CD4-positive, alpha-beta T cell treated with Interferon gamma for 1 hour (primary cell): ENCODE results near the gene PGS1.
"Not testable (repeated sequence)": the region's sequence is repeated elsewhere in the genome, so short reads cannot be mapped to it uniquely, and the experiment has no call there.

Experiments used
- DNase-seq: peaks from one replicate; pipeline ENCODE4 v3.0.0-alpha.2; 2020

Gene PGS1, protein sequence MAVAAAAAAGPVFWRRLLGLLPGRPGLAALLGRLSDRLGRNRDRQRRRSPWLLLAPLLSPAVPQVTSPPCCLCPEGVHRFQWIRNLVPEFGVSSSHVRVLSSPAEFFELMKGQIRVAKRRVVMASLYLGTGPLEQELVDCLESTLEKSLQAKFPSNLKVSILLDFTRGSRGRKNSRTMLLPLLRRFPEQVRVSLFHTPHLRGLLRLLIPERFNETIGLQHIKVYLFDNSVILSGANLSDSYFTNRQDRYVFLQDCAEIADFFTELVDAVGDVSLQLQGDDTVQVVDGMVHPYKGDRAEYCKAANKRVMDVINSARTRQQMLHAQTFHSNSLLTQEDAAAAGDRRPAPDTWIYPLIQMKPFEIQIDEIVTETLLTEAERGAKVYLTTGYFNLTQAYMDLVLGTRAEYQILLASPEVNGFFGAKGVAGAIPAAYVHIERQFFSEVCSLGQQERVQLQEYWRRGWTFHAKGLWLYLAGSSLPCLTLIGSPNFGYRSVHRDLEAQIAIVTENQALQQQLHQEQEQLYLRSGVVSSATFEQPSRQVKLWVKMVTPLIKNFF

DNA sequence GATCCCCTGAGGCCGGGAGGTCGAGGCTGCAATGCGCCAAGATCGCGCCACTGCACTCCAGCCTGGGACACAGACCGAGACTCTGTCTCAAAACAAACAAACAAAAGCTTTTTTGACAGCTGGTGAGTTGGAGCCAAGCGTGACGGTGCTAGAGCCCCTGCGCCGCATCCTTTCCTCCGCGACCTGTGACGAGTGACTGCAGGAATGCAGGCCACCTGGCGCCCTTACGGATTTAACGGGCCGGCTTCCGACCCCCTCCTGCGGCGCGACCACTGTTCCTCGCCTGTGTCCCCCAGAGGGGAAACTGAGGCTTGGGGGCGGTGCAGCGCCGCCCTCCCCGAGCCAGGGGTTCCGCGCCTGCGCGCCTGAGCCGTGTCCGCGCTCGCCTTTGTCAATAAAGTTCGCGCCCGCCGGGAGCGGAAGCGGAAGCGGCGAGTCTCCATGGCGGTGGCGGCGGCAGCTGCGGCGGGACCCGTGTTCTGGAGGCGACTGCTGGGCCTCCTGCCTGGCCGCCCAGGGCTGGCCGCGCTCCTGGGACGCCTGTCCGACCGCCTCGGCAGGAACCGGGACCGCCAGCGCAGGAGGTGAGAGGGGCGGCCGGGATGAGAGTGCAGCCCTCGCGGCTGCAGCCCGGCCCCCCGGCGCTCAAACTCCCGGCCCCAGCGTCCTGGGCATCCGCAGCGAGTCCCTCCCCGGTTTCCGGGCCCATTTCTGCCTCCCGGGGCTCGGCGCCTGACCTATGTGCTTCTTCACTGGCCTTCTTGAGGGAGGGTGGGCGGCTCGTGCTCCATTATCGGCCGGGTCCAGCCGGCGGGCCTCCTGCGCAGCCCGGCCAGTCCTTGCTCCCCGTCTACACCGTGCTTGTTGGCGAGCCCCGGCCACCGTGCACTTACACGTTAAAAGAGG is at the start of gene PGS1:
TSS of gene PGS1 (plus strand) at position 425 of the 906 bp plus-strand sequence. CDS start at position 442, 17 bp downstream.
- DNase-seq: peak; percentile 76

DNA sequence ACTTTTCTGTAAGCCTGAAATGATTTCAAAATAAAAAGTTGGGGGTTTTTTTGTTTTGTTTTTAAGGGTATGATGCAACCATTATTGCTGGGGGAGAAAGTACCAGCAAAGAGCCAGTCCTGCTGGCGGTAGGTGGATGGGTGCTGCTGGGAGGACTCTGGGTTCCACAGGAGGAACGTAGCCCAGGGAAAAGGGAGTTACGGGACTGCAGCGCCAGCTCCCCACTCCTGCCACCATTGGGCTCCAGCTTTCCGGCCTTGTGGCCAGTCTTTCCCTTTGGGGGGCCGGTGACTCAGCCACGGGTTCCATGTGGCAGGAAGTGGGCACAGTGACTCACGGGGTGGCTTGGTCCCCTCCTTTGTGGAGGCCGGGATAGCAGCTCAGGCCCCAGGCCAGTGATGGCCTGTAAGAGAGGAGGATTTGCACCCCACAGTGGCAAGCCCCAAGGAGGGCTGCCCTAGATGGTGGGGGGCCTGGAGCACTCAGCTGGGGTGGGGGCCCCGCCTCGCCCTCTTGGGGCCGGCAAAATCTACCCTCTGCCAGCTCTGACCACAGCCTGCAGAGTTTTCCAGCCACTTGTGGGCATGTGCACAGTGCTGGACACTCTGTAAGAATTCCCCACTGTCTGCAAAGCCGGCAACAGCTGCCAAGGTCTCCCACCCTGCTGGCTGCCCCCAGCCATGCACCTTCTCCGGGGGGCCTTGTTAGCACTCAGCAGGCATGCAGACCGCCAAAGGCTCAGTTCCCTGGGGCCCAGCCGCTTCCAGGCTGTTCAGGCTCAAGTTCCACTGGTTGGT is 49.0 kb upstream of the PGS1 start:
- peak; percentile 64 for DNase-seq

DNA sequence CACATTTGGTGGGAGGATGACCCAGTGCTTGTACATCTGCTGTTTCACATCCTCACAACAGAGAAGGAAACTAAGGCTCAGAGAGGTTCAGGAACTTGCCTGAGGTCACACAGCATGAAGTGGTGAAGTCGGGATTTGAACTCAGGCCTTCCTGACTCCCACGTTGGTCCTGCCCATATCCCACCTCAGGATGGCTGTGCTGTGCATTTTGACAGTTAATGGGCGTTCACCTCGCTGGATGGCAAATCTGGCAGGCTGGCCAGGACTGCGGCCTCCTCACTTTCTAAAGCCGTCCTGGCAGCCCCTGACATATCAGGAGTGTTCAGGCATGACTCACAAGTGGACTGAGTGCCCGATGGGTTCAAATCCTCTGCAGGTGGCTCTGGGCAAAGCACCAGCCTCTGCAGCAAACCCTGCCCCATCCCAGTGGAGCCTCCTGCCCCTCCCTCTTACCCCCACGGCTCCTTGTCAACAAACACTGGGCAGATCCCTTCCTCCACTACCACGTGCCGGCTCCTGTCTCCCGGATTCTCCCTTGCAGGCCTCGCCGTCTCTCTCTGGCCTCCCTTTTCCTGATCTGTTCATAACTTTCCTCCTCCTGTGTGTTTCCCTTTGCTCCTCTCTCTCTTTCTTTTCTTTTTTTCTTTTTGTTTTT is 47.8 kb upstream of the PGS1 start:
- DNase-seq: no peak

- DNase-seq: not testable (repeated sequence)
These were observed 47.1 kb upstream of the PGS1 start for GRCh38 chr17:78331355-78331754.

- DNase-seq: no peak
These were observed 45.5 kb upstream of the PGS1 start for GRCh38 chr17:78332991-78333390.

- no peak for DNase-seq
These were observed 43.2 kb upstream of the PGS1 start for GRCh38 chr17:78335209-78335608.

DNA sequence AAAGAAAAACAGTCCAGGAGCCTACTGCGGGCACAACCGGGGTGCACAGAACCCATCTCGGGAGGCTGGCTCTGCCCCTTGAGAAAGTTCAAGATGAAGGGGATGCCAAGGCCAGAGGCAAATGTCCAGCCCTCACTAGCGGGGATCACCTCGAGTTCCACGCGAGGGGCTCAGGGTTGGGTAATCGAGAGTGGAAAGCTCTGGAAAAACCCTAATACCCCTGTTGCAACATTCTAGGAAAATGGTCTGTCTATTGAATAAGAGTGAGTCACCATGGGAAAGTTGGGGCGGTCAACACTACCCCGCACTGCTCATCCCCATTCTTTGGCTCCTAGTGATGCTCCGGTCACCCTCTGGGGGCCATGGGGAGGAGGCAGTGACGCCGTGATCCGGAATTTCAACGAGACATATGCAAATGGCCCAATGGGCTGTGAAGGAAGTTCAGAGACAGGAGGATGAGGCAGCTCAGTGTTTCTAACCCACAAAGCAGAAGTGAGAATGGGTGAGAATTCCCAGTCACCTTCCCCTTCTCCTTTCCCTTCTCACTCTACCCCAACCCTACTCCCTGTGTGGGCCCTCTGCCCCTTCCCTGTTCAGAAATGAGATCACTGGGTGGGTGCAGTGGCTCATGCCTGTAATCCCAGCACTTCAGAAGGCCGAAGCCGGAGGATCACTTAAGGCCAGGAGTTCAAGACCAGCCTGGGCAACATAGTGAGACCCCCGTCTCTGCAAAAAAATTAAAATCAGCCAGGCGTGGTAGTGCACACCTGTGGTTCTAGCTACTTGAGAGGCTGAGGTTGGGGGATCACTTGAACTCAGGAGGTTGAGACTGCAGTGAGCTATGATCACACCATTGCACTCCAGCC is 41.0 kb upstream of the PGS1 start:
- peak; percentile 83 for DNase-seq

DNA sequence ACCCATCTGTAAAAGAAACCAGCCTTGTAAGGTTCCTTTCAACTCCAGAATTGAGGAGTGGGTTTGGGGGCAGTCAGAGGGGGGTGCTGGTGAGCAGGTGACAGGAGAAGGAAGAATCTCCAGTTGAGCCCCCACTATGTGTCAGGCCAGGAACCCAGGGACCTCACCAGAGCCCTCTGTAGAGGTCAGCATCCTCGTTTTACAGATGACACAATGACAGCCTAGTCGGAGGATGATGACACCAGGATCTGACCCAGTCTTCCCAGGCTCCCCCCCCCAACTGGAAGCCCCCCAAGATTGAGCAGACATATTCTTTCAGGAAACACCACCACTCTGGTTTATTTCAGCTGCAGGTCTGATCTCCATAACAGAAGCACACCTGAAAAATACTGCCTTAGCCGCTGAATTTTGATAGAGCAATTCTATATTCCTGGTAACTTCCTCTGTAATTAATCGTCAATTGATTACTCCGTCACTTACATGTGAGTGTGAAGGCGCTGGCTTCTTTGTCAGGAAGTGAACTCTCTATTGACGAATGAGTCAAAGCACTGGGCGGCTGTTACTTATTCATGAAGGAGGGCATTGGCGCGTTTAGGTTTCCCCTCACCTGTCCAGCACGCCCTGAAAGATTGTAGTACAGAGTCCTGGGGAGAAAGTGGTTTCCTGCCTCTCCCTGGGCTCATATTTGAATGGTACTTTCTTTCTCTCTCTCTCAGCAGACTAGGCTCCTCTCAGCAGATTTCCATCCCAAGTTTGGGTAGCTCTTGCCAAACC is 39.8 kb upstream of the PGS1 start:
- DNase-seq: peak; percentile 44

DNA sequence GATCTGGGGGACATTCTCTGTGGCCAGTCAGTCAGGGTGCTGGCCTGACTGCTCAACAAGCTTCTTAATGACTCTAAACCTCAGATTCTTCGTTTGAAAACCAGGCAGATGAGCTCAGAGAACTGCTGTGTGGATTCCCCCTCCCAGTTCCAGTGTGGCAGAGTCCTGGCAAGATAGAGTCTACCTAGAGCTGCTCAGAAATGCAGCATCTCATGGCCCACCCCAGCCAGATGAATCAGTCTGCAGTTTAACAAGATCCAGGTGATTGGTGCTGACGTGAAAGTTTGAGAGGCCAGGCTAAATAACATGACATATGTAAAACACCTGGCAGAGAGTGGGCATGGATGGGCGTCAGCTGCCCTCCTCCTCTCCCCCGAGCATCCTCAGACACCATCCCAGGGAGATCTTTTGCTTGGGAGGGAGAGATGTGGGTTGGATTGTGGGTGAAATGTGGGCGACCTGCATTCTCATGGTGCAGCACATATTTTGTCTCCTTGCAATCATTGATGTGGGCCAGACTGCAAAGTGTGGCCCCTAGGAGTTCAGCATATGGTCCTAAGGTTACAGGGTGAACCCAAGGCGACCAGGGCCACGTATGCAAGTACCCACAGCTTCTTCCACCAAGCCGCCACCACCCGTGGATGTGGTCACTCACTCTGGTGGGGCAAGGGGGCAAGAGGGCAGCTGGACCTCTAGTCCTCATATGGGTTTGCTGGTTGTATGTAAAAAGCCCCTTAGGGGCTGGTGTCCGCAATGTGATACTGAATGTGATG is 38.1 kb upstream of the PGS1 start:
- DNase-seq: no peak

GRCh38 chr17:78341559-78342448 is 36.6 kb upstream of the PGS1 start:
- peak; percentile 37 for DNase-seq

DNA sequence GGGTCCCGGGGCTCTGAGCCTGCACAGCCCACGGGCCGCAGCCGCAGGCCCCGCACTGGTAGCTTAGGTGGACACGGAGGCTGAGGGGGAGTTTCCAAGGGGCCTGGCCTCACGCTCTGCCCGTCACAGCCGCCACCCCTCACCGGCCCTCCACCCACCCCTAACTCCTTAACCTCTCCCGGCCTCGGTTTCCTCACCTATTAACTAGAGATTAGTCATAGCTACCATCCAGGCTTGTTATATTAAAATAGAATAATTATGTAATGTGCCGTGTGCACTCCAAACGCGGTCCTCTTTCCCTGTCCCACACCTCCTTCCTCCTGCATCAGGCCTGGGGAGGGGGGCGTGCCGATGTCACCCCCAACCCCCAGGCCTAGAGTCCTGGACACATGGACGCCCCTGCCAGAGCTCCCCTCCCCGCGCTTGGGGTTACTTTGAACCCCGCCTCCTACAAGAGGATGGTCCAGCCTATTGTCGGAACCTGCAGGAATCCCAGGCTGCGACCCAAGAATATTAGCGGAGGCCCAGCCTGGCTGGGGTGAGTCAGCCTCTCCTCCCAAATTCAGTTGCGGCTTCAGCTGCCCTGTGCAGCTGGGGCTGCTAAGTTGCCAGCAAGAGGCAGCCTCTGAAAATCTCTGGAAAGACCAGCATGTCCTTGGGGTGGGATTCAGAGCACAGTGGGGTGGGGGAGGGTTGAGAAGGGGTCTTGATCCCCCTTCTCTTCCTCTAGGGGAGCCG is 35.8 kb upstream of the PGS1 start:
- DNase-seq: no peak

DNA sequence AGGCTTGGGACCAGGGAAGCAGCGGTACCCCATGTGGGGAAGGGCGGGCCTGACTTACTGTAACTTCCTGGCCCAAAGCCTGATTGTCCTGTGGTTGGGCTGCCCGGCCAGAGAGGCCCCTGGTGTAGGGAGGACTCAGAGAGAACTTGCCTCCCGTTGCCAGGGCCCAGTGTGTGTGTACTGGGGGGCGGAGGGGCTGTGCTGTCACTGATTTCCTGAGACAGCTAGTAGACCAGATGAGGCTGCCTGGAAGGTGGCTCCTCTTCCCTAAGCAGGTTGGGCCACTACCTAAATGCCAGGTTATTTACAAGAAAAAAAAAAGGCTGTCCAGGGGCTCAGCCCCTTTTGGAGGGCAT is 35.3 kb upstream of the PGS1 start:
- peak; percentile 63 for DNase-seq

DNA sequence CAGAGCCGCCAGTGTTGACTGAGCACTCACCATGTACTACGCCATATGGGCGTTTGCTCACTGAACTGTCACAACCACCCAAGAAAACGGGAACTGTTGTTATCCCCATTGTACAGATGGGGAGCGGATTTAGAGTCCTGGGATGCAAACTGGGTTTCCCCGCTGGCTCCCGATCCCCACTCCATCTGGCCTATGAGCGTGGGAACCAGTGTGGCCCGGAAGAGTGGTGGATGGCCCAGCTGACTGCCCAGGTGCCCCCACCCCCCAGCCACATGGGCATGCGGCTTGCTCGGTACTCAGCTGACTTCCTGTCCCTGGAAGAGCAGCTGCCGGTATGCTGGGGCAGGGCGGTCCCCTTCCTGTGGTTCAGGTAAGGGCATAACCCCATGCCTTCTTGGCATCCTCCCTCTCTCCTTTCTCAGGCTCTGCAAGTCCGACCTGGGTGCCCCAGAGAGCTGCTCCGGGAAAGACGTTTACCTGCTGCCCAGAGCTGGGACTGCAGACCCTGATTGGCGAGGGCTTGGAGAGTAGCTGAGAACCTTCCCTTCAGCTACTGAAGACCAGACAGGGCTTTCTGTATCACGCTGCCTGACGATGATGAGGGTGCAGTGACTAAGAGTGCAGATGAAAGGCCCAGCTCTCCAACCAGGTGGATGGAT is 34.8 kb upstream of the PGS1 start:
- DNase-seq: peak; percentile 86

DNA sequence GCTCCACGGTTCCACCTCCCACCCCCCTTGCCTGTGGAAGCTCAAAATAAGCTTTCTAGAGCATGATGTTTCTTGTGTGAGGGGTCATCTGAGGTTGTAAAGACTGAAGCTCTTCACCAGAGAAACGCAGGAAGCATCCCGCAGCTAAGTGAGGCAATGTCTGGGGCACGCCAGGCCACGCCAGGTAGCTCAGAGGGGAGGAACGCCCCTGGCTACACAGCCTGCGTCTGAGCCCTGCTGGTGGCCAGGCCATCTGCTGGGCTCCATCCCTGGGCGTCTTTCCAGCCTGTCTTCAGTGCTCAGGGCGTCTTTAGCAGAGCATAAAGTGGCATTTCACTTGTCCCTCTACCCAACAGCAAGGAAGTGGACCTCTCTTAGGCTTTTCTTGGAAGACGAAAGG is 33.8 kb upstream of the PGS1 start:
- no peak for DNase-seq

- DNase-seq: no peak
These were observed 33.3 kb upstream of the PGS1 start for GRCh38 chr17:78345172-78345571.

DNA sequence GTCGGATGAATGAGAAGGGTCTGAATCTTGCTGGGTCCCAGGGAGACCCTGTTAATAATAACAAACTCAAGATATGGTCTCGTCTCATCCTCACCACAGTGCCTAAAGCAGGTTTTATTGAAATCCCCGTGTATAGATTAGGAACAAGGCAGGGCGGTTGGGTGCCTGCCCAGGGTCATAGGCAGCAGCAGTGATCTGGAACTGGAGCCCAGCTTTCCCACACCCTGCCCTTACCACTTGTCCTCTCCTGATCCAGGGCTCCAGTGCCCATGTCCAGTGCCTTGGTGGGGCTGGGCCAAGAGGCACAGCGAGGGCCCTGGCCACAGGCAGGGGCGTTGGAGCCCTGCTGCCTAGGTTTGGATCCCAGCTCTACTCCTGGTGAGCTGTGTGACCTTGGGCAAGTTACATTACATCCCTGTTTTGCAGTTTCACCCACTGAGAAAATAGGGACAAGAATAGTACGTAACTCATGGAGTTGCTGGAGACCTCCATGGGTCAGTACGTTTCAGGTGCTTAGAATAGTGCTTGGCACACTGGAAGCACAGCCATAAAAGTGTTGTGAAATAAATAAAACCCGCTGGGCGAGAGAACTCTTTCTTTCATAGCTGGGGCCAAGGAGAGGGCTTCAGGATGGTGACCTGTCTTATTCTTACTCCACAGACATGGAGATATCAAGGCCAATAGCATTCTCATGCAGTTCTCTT is 32.5 kb upstream of the PGS1 start:
- DNase-seq: no peak
